ENCODE results near the gene EML4. TPM values are rescaled to one million over a fixed set of nuclear protein-coding genes. Genes with fewer than 3 reads are reported as not detected.

Gene EML4
- polyA plus RNA-seq, 1 experiment = 81.0 TPM

- TF ChIP-seq, protein P1, sequence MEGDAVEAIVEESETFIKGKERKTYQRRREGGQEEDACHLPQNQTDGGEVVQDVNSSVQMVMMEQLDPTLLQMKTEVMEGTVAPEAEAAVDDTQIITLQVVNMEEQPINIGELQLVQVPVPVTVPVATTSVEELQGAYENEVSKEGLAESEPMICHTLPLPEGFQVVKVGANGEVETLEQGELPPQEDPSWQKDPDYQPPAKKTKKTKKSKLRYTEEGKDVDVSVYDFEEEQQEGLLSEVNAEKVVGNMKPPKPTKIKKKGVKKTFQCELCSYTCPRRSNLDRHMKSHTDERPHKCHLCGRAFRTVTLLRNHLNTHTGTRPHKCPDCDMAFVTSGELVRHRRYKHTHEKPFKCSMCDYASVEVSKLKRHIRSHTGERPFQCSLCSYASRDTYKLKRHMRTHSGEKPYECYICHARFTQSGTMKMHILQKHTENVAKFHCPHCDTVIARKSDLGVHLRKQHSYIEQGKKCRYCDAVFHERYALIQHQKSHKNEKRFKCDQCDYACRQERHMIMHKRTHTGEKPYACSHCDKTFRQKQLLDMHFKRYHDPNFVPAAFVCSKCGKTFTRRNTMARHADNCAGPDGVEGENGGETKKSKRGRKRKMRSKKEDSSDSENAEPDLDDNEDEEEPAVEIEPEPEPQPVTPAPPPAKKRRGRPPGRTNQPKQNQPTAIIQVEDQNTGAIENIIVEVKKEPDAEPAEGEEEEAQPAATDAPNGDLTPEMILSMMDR (IDR thresholded peaks at IDR 0.05; ENCODE audit: low read depth, low read length) = no peak
- Histone ChIP-seq H3K27me3 (ENCODE audit: control insufficient read depth, insufficient read depth, low read length) (no peaks in the 10 kb centered on the region), H3K27ac (ENCODE audit: low read depth, low read length) (peak overlapping the region; percentile 49), H3K4me3 (ENCODE audit: low read depth, low read length) (no peak overlapping the region), H3K9me3 (ENCODE audit: control insufficient read depth, insufficient read depth, low read length) (peaks cover 3% of the 10 kb centered on the region; the same call in 1 of the 2 replicates)
- CTCF ChIA-PET = interaction anchor here (1.4 to 2.1 kb wide), 2 partner anchors 52 to 60 kb away, joined by 3 to 7 read pairs; no protein-coding TSS in a partner anchor
- DNase-seq (ENCODE audit: low read depth, low spot score) = no peak
- POLR2A ChIA-PET = interaction anchor here (0.7 to 1.5 kb wide), 3 partner anchors 15 to 119 kb away, joined by 3 to 5 read pairs (median 3); no protein-coding TSS in a partner anchor
Observed at GRCh38 chr2:42147641-42148274, 21.4 kb upstream of the EML4 start.

- ChIA-PET CTCF (no interaction called here), POLR2A (no interaction called here)
- no peak overlapping the region for H3K27ac ChIP-seq (ENCODE audit: low read depth, low read length)
- no peak overlapping the region for H3K4me3 ChIP-seq (ENCODE audit: low read depth, low read length)
- no peak for DNase-seq (ENCODE audit: low read depth, low spot score)
- TF ChIP-seq, protein P1 (IDR thresholded peaks at IDR 0.05; ENCODE audit: low read depth, low read length) = no peak
- peaks cover 3% of the 10 kb centered on the region; the same call in 1 of the 2 replicates for H3K9me3 ChIP-seq (ENCODE audit: control insufficient read depth, insufficient read depth, low read length)
- no peaks in the 10 kb centered on the region for H3K27me3 ChIP-seq (ENCODE audit: control insufficient read depth, insufficient read depth, low read length)
Observed at GRCh38 chr2:42150159-42150558, 19.0 kb upstream of the EML4 start.

DNA sequence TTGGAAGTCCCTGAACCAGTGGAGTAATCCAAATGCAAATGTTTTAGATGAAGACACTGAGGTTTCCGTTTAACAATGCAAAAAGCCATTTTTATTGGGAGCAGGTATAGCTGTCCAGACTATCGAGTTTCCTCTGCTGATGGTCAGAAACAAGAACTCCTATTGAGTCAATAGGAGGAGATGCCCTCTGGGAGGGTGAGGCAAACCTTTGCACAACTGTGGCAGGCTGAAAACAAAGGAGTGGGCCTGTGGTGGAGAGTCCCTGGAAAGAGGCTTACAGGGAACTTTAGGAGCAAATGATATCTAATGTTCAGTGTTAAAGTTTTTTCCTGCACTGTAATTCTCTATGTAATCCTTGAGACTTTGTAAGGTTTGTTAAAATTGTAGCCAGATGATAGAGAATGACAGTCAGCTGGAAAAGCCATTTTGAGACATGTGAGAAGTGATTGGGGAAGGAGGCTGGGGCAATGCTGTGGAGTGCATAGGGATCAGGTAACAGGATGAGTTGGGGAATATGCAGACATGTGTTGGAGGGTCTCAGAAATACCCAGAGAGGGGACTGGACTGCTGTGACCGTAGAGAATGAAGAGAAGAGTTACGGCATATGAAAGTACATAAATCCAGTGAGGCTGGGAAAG, 15.1 kb upstream of the EML4 start:
- no peak for DNase-seq (ENCODE audit: low read depth, low spot score)
- POLR2A ChIA-PET = no interaction called here
- H3K27ac ChIP-seq (ENCODE audit: low read depth, low read length) = no peak overlapping the region
- TF ChIP-seq, protein P1 (IDR thresholded peaks at IDR 0.05; ENCODE audit: low read depth, low read length) = no peak
- no peak overlapping the region for H3K4me3 ChIP-seq (ENCODE audit: low read depth, low read length)
- H3K9me3 ChIP-seq (ENCODE audit: control insufficient read depth, insufficient read depth, low read length) = no peaks in the 10 kb centered on the region
- CTCF ChIA-PET = no interaction called here
- no peaks in the 10 kb centered on the region for H3K27me3 ChIP-seq (ENCODE audit: control insufficient read depth, insufficient read depth, low read length)

- Histone ChIP-seq H3K27me3 (ENCODE audit: control insufficient read depth, insufficient read depth, low read length) (no peaks in the 10 kb centered on the region), H3K9me3 (ENCODE audit: control insufficient read depth, insufficient read depth, low read length) (no peaks in the 10 kb centered on the region), H3K4me3 (ENCODE audit: low read depth, low read length) (no peak overlapping the region), H3K27ac (ENCODE audit: low read depth, low read length) (no peak overlapping the region)
- CTCF ChIA-PET = interaction anchor here (0.8 kb wide), 1 partner anchor 60 kb away, joined by 3 read pairs; no protein-coding TSS in a partner anchor
- DNase-seq (ENCODE audit: low read depth, low spot score) = no peak
- TF ChIP-seq, protein P1 (IDR thresholded peaks at IDR 0.05; ENCODE audit: low read depth, low read length) = no peak
- POLR2A ChIA-PET = no interaction called here
Observed at GRCh38 chr2:42156721-42157120, 12.4 kb upstream of the EML4 start.

DNA sequence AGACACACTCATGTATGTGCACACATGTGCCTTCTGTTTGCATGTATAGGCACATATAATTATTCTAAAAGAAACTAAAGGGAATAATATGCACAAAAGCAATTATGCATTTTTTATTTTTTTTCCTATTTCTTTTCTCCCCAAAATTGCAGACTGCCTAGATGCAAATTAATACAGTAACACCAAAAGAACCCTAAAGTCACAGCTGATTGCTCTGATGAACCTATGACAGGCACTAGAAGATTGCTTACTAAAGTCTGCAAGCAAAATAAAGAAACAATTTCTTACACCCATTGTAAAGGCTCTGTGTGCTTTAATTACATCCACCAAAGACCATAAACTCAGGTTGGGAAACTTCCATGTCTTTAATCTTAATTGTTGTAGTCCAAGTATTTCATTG, 7.7 kb upstream of the EML4 start:
- Histone ChIP-seq H3K27ac (ENCODE audit: low read depth, low read length) (no peak overlapping the region), H3K9me3 (ENCODE audit: control insufficient read depth, insufficient read depth, low read length) (no peaks in the 10 kb centered on the region), H3K4me3 (ENCODE audit: low read depth, low read length) (no peak overlapping the region), H3K27me3 (ENCODE audit: control insufficient read depth, insufficient read depth, low read length) (no peaks in the 10 kb centered on the region)
- no peak for DNase-seq (ENCODE audit: low read depth, low spot score)
- ChIA-PET CTCF (no interaction called here), POLR2A (no interaction called here)
- TF ChIP-seq, protein P1 (IDR thresholded peaks at IDR 0.05; ENCODE audit: low read depth, low read length) = no peak
